Measurements from ENCODE around the gene KCND2.

The KCND2 gene

GRCh38 chr7:120603366-120603765, 330.4 kb downstream of the KCND2 start:
- H3K4me3 ChIP-seq (ENCODE audit: low read depth, low read length), result no peak overlapping the region
- no peak for TF ChIP-seq CTCF (IDR thresholded peaks at IDR 0.05; ENCODE audit: low read depth, low read length, missing control alignments)
- no peak for DNase-seq (ENCODE audit: low read depth)

GRCh38 chr7:120609136-120609753, 336.3 kb downstream of the KCND2 start:
- no peak for DNase-seq (ENCODE audit: low read depth)
- H3K4me3 ChIP-seq (ENCODE audit: low read depth, low read length), result no peak overlapping the region
- TF ChIP-seq CTCF (IDR thresholded peaks at IDR 0.05; ENCODE audit: low read depth, low read length, missing control alignments), result no peak

GRCh38 chr7:120611975-120612374, 339.0 kb downstream of the KCND2 start:
- no peak overlapping the region for H3K4me3 ChIP-seq (ENCODE audit: low read depth, low read length)
- no peak for TF ChIP-seq CTCF (IDR thresholded peaks at IDR 0.05; ENCODE audit: low read depth, low read length, missing control alignments)
- DNase-seq (ENCODE audit: low read depth), result no peak

- no peak for TF ChIP-seq CTCF (IDR thresholded peaks at IDR 0.05; ENCODE audit: low read depth, low read length, missing control alignments)
- no peak overlapping the region for H3K4me3 ChIP-seq (ENCODE audit: low read depth, low read length)
- peak; percentile 5 for DNase-seq (ENCODE audit: low read depth)
Observed at GRCh38 chr7:120615703-120616102, 342.7 kb downstream of the KCND2 start.

GRCh38 chr7:120617275-120617674, 344.3 kb downstream of the KCND2 start:
- no peak for DNase-seq (ENCODE audit: low read depth)
- TF ChIP-seq CTCF (IDR thresholded peaks at IDR 0.05; ENCODE audit: low read depth, low read length, missing control alignments), result no peak
- no peak overlapping the region for H3K4me3 ChIP-seq (ENCODE audit: low read depth, low read length)

GRCh38 chr7:120628251-120628650, 355.3 kb downstream of the KCND2 start:
- no peak for DNase-seq (ENCODE audit: low read depth)
- no peak for TF ChIP-seq CTCF (IDR thresholded peaks at IDR 0.05; ENCODE audit: low read depth, low read length, missing control alignments)
- no peak overlapping the region for H3K4me3 ChIP-seq (ENCODE audit: low read depth, low read length)

- no peak for DNase-seq (ENCODE audit: low read depth)
- TF ChIP-seq CTCF (IDR thresholded peaks at IDR 0.05; ENCODE audit: low read depth, low read length, missing control alignments), result no peak
Observed at GRCh38 chr7:120639884-120640283, 366.9 kb downstream of the KCND2 start.

More at GRCh38 chr7:120639884-120640283, 366.9 kb downstream of the KCND2 start:
- no peak overlapping the region for H3K4me3 ChIP-seq (ENCODE audit: low read depth, low read length)
